Stimulated activated CD8-positive, alpha-beta memory T cell treated with anti-CD3 and anti-CD28 coated beads, Interleukin-2, amount 100 ng/mL, for 1 hour (primary cell): ENCODE data around the gene EWSR1.

Experiments used
- DNase-seq, 2 donors: peaks; one replicate each; pipeline ENCODE4 v3.0.0-alpha.2; 2020; ENCODE audit warnings: low read depth in 2 of 2

Gene EWSR1

GRCh38 chr22:29317827-29318454 is 49.9 kb downstream of the EWSR1 start:
- no peak for DNase-seq

- no peak for DNase-seq
Measured at GRCh38 chr22:29319072-29319471, 51.0 kb downstream of the EWSR1 start.

- no peak for DNase-seq
Measured at GRCh38 chr22:29320546-29320945, 52.5 kb downstream of the EWSR1 start.

- DNase-seq, result no peak
Measured at GRCh38 chr22:29323641-29324040, 55.6 kb downstream of the EWSR1 start.

GRCh38 chr22:29325356-29325755 is 57.3 kb downstream of the EWSR1 start:
- DNase-seq, result no peak

- DNase-seq, result no peak
Measured at GRCh38 chr22:29325785-29326315, 57.8 kb downstream of the EWSR1 start.

- DNase-seq, result no peak
Measured at GRCh38 chr22:29326481-29326880, 58.4 kb downstream of the EWSR1 start.

GRCh38 chr22:29327089-29327764 is 59.2 kb downstream of the EWSR1 start:
- no peak for DNase-seq

- no peak for DNase-seq
Measured at GRCh38 chr22:29328055-29328454, 60.0 kb downstream of the EWSR1 start.

GRCh38 chr22:29328566-29329500 is 60.8 kb downstream of the EWSR1 start:
- no peak for DNase-seq

GRCh38 chr22:29329581-29329980 is 61.5 kb downstream of the EWSR1 start:
- DNase-seq, result no peak

GRCh38 chr22:29330291-29330690 is 62.2 kb downstream of the EWSR1 start:
- no peak for DNase-seq

- no peak for DNase-seq
Measured at GRCh38 chr22:29330753-29331152, 62.7 kb downstream of the EWSR1 start.

- DNase-seq, result no peak
Measured at GRCh38 chr22:29331213-29331612, 63.1 kb downstream of the EWSR1 start.

- DNase-seq, result no peak
Measured at GRCh38 chr22:29331658-29332300, 63.7 kb downstream of the EWSR1 start.

GRCh38 chr22:29332886-29333496 is 64.9 kb downstream of the EWSR1 start:
- DNase-seq, result no peak

- DNase-seq, result no peak
Measured at GRCh38 chr22:29334148-29334547, 66.1 kb downstream of the EWSR1 start.

- no peak for DNase-seq
Measured at GRCh38 chr22:29334696-29335344, 66.8 kb downstream of the EWSR1 start.

- DNase-seq, result no peak
Measured at GRCh38 chr22:29335656-29336055, 67.6 kb downstream of the EWSR1 start.

- DNase-seq, result no peak
Measured at GRCh38 chr22:29336751-29337490, 68.9 kb downstream of the EWSR1 start.
